Adrenal gland (tissue), 12 donors: ENCODE measurements around the gene CNKSR1. TPM values are rescaled to one million over a fixed set of nuclear protein-coding genes. Genes with fewer than 3 reads are reported as not detected.

ENCODE experiments used
- DNase-seq, 7 donors: peaks; one replicate each; pipeline ENCODE4 v3.0.0-alpha.2; 2019 to 2020
- H3K27ac ChIP-seq, 5 donors: fragments of 200-600 bp; sonication (generic) in 4 of 5; 1 replicate in 3 of 5; 2 replicates in 2 of 5; pipeline versions ENCODE4 v1.5.1 to v1.8.0; 2016 to 2020; ENCODE audit warnings: mild to moderate bottlenecking in 1 of 5
- H3K27me3 ChIP-seq: fragments of 200-600 bp; 2 replicates; pipeline ENCODE4 v1.8.0; 2021
- H3K36me3 ChIP-seq, 2 donors: fragments of 200-600 bp; replicated peaks in 1 of 2; 1 replicate in 1 of 2; 2 replicates in 1 of 2; pipeline versions ENCODE4 v1.5.1 to v1.8.0; 2018 to 2022
- H3K4me1 ChIP-seq, 2 donors: fragments of 200-600 bp; replicated peaks in 1 of 2; 1 replicate in 1 of 2; 2 replicates in 1 of 2; pipeline versions ENCODE4 v1.5.1 to v1.8.0; 2018 to 2021
- H3K4me3 ChIP-seq, 4 donors: fragments of 200-600 bp; sonication (generic) in 3 of 4; one replicate each; pipeline ENCODE4 v1.5.1; 2016 to 2018
- H3K9me3 ChIP-seq, 3 donors: fragments of 200-600 bp; sonication (generic) in 1 of 3; replicated peaks in 1 of 3; 1 replicate in 2 of 3; 2 replicates in 1 of 3; pipeline versions ENCODE4 v1.5.1 to v1.8.0; 2016 to 2021
- POLR2A ChIP-seq, 2 donors: fragments of 450-650 bp; IDR thresholded peaks; one replicate each; pipeline ENCODE4 v1.6.1; 2017; ENCODE audit warnings: antibody characterized with exemption in 2 of 2, mild to moderate bottlenecking in 2 of 2, moderate library complexity in 1 of 2
- WGBS, 4 donors: extraction: QIAGEN DNeasy Blood & Tissue Kit in 2 of 4; methylation state at CpG; one replicate each; pipeline versions ENCODE4 v1.1.5 to v1.1.7; 2013 to 2017; 5-methylcytosine and 5-hydroxymethylcytosine counted together
- intact Hi-C, 2 donors: fragments of 100-400 bp; cut with DNase I; formaldehyde crosslinking; loops; one replicate each; pipeline versions ENCODE4 v1.14.1 to v1.15.0; 2022 to 2023
- polyA plus RNA-seq, 3 donors: library from polyadenylated mRNA; stranded (reverse); fragments of 200-250 nt in 2 of 3; fragments of 350-450 nt in 1 of 3; fragmentation: Illumina TruSeq in 1 of 3; extraction: RNeasy Lipid Tissue Mini Kit (QIAGEN cat#74804) in 1 of 3; gene quantifications; one replicate each; pipeline ENCODE4 v1.2.3, GENCODE V29; 2013 to 2014
- total RNA-seq, 9 donors: library from RNA; depleted of rRNA in 4 of 9; stranded (reverse); fragments of >200 nt in 4 of 9; fragments of 120-200 nt in 1 of 9; fragmentation: NEBNext Ultra II Directional in 1 of 9; extraction: Animal tissue kit (Norgen Biotek cat#: 25700) in 1 of 9; gene quantifications; one replicate each; pipeline versions ENCODE4 v1.1.0 to v1.2.4, GENCODE V29; 2013 to 2023
- TF ChIP-seq, protein P1 (sequence below), 6 experiments: fragments of 450-650 bp in 4 of 6; fragments of 200-600 bp in 2 of 6; sonication (generic) in 1 of 6; IDR thresholded peaks; 1 replicate in 5 of 6; 2 replicates in 1 of 6; pipeline versions ENCODE4 v1.5.1 to v1.8.0; 2016 to 2021; ENCODE audit warnings: antibody characterized with exemption in 6 of 6, mild to moderate bottlenecking in 2 of 6, moderate library complexity in 1 of 6
- donor health status: healthy with polysubstance abuse.
- donor health status: Bipolar disorder and iron deficiency.
- donor health status: DM: yes; HTN: yes; CAD: no.
- donor health status: DM: no; HTN: no; CAD: no.
- donor health status: DM: no; HTN: no; CAD: no.
- donor health status: DM: yes; HTN: yes; CAD: no.

Gene CNKSR1
- total and polyA plus RNA-seq, 12 donors, result 0.17 to 2.1 (median 0.35) TPM; not detected in 4

GRCh38 chr1:26164036-26164860 lies 13.0 kb upstream of the CNKSR1 start:
- H3K27me3 ChIP-seq, result no peaks in the 10 kb centered on the region
- no peaks in the 10 kb centered on the region for H3K9me3 ChIP-seq
- peaks cover 10 to 17% of the 10 kb centered on the region in 2 donors for H3K4me1 ChIP-seq
- intact Hi-C loops, result loop anchor here in 1 of 2 donors (10.0 kb wide), 1 partner anchor 129 kb away; no protein-coding TSS in a partner anchor
- peak overlapping the region in 1 of 4 donors; percentile 72 for H3K4me3 ChIP-seq
- 8 to 16% (median 11%) methylated on average over 34 to 72 of the region's 72 CpGs for WGBS, 4 donors
- no peaks in the 10 kb centered on the region for H3K36me3 ChIP-seq
- no peak overlapping the region for H3K27ac ChIP-seq
- no peak for TF ChIP-seq POLR2A (IDR thresholded peaks at IDR 0.05)
- TF ChIP-seq, protein P1, sequence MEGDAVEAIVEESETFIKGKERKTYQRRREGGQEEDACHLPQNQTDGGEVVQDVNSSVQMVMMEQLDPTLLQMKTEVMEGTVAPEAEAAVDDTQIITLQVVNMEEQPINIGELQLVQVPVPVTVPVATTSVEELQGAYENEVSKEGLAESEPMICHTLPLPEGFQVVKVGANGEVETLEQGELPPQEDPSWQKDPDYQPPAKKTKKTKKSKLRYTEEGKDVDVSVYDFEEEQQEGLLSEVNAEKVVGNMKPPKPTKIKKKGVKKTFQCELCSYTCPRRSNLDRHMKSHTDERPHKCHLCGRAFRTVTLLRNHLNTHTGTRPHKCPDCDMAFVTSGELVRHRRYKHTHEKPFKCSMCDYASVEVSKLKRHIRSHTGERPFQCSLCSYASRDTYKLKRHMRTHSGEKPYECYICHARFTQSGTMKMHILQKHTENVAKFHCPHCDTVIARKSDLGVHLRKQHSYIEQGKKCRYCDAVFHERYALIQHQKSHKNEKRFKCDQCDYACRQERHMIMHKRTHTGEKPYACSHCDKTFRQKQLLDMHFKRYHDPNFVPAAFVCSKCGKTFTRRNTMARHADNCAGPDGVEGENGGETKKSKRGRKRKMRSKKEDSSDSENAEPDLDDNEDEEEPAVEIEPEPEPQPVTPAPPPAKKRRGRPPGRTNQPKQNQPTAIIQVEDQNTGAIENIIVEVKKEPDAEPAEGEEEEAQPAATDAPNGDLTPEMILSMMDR (IDR thresholded peaks at IDR 0.05), result peak in 4 of 6 experiments; percentile 10 to 79 (median 72)
- peak in 2 of 7 donors; percentile 28 to 33 for DNase-seq

DNA sequence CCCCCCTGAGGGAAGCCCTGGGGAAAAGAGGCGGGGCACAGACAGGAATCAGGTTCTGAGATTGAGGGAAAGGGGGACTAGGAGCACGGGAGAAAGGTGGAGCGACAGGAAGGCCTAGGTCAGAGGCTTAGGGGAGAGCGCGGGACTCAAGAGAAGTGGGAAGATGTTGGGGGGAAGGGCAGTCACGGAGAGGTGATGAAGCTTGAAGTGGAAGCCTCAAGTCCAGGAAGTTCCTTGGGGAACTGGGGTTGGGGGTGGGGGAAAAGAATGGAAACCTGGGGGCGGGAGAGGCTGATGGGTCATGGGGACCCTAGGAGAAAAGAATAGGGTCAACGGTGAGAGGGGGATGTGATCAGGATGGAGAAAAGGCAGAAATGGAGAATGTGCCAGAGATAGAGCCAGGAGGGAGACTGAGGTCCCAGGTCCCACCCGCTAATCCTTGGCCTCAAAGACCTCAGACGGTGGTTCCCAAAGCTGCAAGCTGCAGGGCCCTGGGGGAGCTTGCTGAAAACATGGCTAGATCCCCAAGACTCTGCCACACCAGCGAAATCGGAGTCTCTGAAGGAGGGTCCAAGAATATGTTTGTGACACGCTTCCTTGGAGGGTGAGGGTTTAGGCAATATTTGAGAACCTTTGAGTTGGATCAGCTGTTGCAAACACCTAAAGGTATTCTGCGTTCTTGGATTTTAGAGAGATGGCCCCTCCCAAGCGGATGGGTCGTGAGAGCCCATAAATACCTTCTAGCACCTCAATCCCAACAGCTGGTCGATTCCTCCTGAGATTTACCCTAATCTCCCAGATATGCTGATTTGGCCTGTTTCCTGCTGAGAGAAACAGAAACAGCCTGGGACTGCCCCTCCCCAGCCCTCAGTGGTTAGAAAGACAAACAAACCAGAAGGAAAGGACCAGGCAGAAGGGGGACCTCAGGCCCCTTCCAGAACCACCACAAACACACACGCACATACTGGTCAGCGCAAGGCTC lies 12.1 kb upstream of the CNKSR1 start:
- 75 to 77% (median 76%) methylated on average over 19 of the region's 19 CpGs for WGBS, 4 donors
- no peaks in the 10 kb centered on the region for H3K27me3 ChIP-seq
- DNase-seq, result no peak
- no peaks in the 10 kb centered on the region for H3K9me3 ChIP-seq
- no peak overlapping the region for H3K27ac ChIP-seq
- no peaks in the 10 kb centered on the region for H3K36me3 ChIP-seq
- peaks cover 12 to 21% of the 10 kb centered on the region in 2 donors for H3K4me1 ChIP-seq
- no peak overlapping the region for H3K4me3 ChIP-seq
- intact Hi-C loops, result loop anchor here (5.0 to 10.0 kb wide), 3 partner anchors 67 to 157 kb away; partner anchors contain the start of gene CEP85 (in 1 of the 2)
- TF ChIP-seq POLR2A (IDR thresholded peaks at IDR 0.05), result no peak
- TF ChIP-seq, protein P1 (IDR thresholded peaks at IDR 0.05), result no peak

- Histone ChIP-seq H3K27me3 (no peaks in the 10 kb centered on the region), H3K36me3 (no peaks in the 10 kb centered on the region), H3K4me1 (peaks cover 11 to 23% of the 10 kb centered on the region in 2 donors), H3K27ac (no peak overlapping the region), H3K9me3 (no peaks in the 10 kb centered on the region), H3K4me3 (no peak overlapping the region)
- no peak for DNase-seq
- TF ChIP-seq, protein P1 (IDR thresholded peaks at IDR 0.05), result no peak
- no peak for TF ChIP-seq POLR2A (IDR thresholded peaks at IDR 0.05)
- intact Hi-C loops, result loop anchor here (5.0 to 10.0 kb wide), 3 partner anchors 66 to 156 kb away; partner anchors contain the start of gene CEP85 (in 1 of the 2)
- WGBS, 4 donors, result 85 to 98% (median 92%) methylated on average over 3 to 4 of the region's 4 CpGs
These were observed 10.5 kb upstream of the CNKSR1 start for GRCh38 chr1:26166719-26167281.
